SHP77 (cell line): Measurements from ENCODE around the gene ZNF497.
A peak's percentile ranks its signal among the peaks of the same experiment; 100 is the strongest.
"Not testable (repeated sequence)": the region's sequence is repeated elsewhere in the genome, so short reads cannot be mapped to it uniquely, and the experiment has no call there.

Experiments used
- DNase-seq, 2 experiments: peaks; one replicate each; lab custom pipeline; 2025; lab: John Stamatoyannopoulos, UW

ZNF497 gene

DNA sequence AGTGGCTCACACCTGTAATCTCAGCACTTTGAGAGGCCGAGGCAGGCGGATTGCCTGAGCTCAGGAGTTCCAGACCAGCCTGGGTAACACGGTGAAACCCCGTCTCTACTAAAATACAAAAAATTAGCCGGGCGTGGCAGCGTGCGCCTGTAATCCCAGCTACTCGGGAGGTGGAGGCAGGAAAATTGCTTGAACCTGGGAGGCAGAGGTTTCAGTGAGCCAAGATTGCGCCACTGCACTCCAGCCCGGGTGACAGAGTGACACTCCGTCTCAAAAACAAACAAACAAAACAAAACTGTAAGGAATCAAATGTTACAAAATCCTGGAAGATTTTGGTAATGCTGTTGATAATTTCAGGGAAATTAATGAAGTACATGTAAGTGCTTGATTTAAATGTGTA lies 14.5 kb downstream of the ZNF497 start:
- DNase-seq, result not testable (repeated sequence)

DNA sequence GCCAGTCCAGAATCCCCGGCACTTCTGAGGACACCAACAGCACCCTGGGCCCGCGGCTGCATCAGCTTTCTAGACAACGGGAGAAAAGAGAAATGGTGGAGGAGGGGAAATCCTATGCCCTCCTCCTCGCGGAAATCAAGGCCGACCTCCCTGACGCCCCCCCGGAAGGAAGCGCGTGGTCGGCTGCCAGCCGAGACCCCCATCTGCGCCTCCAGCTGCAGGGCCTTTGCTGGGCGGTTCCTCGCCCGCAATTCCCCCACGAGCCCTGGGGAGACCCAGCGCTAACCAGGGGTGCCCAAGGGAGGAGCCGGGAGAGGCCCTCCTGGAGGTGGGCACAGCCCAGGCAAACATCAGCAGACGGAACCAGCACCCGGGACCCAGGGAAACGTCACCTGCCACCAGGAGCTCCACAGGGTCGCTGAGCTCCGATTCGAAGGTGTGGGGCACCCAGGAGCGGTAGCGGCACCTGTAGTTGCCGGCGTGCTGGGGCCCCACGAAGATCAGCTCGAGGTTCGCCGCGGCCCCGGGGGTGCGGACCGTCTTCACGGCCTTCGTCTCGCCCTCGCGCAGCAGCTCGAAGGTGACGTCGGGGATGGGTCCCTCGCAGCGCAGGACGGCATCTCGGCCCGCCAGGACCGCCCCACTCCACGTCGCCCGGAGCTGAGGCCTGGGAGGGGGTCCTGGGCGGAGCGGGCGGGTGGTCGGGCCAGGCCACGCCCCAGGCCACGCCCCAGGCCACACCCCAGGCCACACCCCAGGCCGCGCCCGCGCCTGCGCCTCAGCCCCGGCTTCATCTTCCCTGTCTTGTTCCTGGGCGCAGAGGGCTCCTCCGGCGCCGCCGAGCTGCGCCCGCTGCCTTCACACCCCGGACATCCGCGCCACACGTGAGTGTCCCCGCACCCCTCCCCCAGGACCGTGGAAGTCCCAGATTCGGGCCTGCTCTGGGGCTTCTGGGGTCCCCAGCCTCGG lies 15.3 kb downstream of the ZNF497 start:
- peak in 1 of 2 experiments; percentile 25 for DNase-seq

GRCh38 chr19:58345558-58345957 lies 17.0 kb downstream of the ZNF497 start:
- DNase-seq, result no peak

GRCh38 chr19:58338825-58339558 lies 23.6 kb downstream of the ZNF497 start:
- no peak for DNase-seq

DNA sequence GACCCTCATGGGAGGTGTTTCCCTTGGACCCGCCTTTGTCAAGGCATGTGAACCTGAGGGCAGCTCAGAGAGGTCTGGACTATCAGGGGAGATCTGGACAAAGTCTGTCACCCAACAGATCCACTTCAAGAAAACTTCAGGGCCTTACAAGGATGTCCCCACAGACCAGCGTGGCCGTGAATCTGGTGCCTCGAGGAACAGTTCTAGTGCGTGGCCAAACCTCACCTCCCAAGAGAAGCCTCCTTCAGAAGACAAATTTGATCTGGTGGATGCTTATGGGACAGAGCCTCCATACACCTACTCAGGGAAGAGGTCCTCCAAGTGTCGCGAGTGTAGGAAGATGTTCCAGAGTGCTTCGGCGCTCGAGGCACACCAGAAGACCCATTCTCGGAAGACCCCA lies 24.2 kb downstream of the ZNF497 start:
- no peak for DNase-seq

DNA sequence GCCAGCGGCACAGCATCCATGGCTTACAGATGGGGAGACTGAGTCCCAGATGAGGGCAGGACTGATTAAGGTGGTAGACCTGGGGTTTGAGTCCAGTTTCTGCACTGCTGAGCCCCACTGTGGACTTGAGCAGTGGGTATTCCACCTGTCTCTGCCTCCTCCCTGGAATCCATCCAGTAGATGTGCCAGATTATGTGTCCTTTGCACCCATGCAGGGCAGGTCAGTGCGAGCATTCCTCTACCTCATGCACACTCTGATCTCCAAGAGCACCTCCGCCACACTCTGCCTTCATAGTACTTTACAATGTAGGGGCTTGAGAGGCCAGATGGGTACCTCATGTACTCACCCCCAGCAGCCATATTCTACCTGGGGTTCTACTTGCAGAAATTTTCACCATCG lies 25.7 kb downstream of the ZNF497 start:
- no peak for DNase-seq

- no peak for DNase-seq
These were observed 26.3 kb downstream of the ZNF497 start for GRCh38 chr19:58336216-58336615.

GRCh38 chr19:58335630-58336029 lies 26.9 kb downstream of the ZNF497 start:
- DNase-seq, result no peak

DNA sequence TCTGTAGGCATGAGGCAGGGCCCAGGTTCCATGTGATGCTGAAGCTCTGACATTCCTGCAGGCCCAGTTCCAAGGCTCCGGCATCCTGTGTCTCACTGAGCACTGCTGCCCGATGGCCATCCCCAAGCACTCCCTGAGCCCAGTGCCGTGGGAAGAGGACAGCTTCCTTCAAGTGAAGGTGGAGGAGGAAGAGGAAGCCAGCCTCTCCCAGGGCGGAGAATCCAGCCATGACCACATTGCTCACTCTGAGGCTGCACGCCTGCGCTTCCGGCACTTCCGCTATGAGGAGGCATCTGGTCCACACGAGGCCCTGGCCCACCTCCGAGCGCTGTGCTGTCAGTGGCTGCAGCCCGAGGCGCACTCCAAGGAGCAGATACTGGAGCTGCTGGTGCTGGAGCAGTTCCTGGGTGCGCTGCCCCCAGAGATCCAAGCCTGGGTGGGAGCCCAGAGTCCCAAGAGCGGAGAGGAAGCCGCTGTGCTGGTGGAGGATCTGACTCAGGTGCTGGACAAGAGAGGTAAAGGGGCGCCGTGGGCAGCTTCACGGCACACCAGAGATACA lies 27.8 kb downstream of the ZNF497 start:
- no peak for DNase-seq

- no peak for DNase-seq
These were observed 29.9 kb downstream of the ZNF497 start for GRCh38 chr19:58332697-58333096.

DNA sequence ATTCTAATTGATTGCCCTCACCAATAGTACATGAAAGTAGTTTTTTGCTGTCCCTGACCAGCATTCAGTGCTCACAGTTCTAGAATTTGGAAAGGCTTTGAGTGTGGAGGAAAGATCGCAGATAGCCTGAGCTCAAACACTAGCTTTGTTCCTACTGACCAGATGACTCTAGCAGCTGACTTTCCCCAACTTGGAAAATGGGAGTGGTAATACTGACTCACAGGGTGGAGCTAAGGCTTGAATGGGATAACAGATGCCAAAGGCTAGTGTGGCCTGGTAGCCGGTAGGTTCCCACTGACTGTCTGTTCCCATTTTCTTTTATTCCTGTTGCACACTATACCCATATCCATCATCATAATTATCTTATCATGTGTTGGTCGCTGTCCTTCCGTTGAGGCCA lies 32.1 kb downstream of the ZNF497 start:
- DNase-seq, result no peak

GRCh38 chr19:58328999-58329398 lies 33.6 kb downstream of the ZNF497 start:
- no peak for DNase-seq

DNA sequence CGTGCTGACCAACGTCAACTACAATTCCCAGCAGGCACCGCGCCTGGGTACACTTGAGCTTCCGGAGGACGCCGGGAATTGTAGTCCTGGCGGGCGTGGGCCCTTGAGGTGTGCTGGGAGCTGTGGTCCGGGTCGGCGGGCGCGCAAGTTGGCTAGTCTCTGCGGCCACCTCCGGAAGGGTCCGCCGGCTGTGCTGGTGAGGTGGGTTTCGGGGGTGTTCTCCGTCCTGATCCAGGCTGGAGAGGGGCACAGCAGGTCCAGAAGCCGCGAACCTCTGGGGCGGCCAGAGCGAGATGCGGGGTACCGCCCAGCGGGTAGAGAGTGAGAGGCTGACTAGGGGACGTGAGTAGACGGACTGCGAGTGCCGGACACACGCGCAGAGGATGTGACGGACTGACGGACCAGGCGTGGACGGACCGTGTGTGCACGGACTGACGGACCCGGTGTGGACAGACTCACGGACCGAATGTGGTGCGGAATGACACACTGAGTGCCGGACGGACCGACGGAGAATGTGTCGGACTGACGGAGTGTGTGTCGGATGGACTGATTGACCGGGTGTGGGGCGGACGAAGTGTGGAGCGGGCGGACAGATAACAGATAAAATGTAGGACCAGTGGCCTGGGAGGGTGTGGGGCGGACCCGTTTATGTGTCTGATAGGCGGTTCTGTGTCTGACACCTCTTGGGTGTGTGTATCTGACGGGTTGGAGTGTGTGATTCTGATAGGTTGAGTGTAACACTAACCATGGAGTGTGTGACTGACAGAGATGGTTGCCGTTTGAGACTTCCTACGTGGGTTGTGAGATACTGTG lies 35.4 kb downstream of the ZNF497 start, which contains the start of gene ZSCAN22:
Gene ZSCAN22 (plus strand): TSS at position 81 of the 813 bp plus-strand sequence. CDS start 7,809 bp downstream, outside the sequence.
- peak; percentile 93 to 98 for DNase-seq

GRCh38 chr19:58326501-58326913 lies 36.0 kb downstream of the ZNF497 start:
- no peak for DNase-seq

- DNase-seq, result no peak
These were observed 37.1 kb downstream of the ZNF497 start for GRCh38 chr19:58325311-58326022.

DNA sequence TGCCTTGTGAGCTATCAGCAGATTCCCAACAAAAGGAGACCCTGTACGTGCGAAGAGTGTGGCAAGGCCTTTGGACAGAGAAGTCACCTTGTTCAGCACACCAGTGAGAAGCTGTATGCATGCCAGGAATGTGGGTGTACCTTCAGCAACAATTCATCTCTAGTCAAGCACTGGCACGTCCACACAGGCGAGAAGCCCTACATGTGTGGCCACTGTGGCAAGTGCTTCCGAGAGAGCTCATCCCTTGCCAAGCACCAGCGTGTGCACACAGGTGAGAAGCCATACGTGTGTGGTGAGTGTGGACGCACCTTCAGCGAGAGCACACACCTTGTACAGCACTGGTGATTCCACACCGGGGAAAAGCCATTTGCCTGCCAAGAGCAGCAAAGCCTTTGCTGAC lies 43.3 kb downstream of the ZNF497 start:
- DNase-seq, result no peak

DNA sequence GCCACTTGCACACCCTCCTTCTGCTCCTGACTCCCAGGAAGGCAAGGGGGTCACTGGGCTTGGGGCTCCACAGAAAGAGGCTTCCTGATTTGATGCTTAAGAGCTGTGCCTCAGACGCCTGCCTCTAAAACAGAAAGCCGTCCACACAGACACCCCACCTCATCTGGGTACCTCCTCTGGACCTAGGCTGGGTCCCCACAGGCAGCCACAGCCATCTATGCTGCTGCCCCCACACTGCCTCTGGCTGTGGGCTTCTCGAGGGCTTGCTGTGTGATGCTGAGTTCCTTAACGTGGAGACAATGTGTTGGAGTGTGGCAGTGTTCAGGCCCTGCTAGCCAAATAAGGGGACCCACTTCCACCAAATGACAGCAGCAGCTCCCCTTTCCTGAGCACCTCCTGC lies 44.3 kb downstream of the ZNF497 start:
- no peak for DNase-seq

DNA sequence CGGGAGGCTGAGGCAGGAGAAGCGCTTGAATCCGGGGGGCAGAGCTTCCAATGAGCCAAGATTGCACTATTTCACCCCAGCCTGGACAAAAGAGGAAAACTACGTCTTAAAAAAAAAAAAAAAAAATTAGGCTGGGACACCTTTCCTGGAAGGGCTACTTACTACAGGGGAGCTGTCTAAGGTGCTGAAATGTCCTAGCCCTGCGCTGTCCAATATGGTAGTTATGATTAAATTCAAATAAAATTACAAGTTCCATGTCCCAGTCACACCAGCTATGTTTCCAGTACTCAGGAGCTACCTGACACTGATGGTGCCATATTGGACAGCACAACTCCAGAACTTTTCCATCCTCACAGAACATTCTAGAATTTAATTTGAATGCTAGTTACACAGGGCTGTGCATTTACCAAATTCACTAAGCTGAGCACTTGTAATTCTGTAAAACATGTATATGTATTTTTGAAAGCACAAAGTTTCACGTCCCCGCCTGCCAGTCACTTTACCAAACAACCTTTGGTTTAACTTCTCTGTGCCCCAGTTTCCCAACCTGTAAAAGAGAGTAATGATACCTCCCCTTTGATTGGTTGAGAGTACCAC lies 45.0 kb downstream of the ZNF497 start:
- DNase-seq, result no peak

DNA sequence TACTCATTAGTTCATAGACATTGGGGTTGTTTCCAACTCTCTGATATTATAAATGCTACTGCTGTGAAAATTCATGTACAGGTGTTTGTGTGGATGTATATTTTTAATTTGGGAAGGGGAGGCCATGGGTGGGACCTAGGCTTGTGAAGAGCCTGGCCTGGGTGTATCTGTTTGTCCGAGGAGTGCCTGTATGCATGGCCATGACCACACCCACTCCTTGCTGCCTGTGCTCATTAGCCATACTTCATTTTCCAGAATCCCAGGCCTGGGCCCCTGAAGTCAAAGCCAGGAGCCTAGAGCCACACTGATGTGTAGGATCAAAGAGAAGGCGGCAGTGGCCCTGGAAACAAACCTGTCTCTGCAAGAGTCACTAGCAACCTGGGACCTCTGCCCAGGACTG lies 47.0 kb downstream of the ZNF497 start:
- no peak for DNase-seq

GRCh38 chr19:58311345-58311865 lies 51.1 kb downstream of the ZNF497 start:
- no peak for DNase-seq
